HepG2 (cell line): Measurements from ENCODE around the gene SDR39U1. TPM values are rescaled to one million over a fixed set of nuclear protein-coding genes. Genes with fewer than 3 reads are reported as not detected.

Experiments
- ATAD3A ChIP-seq: sonication (generic); formaldehyde crosslinking; IDR thresholded peaks from 2 replicates; pipeline ENCODE4 v1.4.0; 2020; ENCODE audit warnings: missing genetic modification reagents
- DRAP1 ChIP-seq: IDR thresholded peaks from 2 replicates; pipeline ENCODE4 v1.6.1; 2016; ENCODE audit warnings: missing genetic modification reagents, missing compliant biosample characterization
- E2F5 ChIP-seq: sonication (generic); formaldehyde crosslinking; conservative IDR thresholded peaks from 2 replicates; pipeline ENCODE4 v1.4.0; 2020; ENCODE audit warnings: missing genetic modification reagents
- FIP1L1 ChIP-seq: fragments of 200-400 bp; formaldehyde crosslinking; IDR thresholded peaks from 2 replicates; pipeline ENCODE4 v1.6.1; 2018; ENCODE audit warnings: low read depth, mild to moderate bottlenecking, low read length, moderate library complexity, borderline replicate concordance; ENCODE audit not compliant: insufficient read depth
- FOXC1 ChIP-seq: sonication (generic); formaldehyde crosslinking; IDR thresholded peaks from 2 replicates; pipeline ENCODE4 v1.8.0; 2022; ENCODE audit warnings: mild to moderate bottlenecking, missing genetic modification reagents, borderline replicate concordance
- GATAD1 ChIP-seq: IDR thresholded peaks from 2 replicates; pipeline ENCODE4 v1.6.1; 2016; ENCODE audit warnings: missing genetic modification reagents, missing compliant biosample characterization
- HHEX ChIP-seq: IDR thresholded peaks from 2 replicates; pipeline ENCODE4 v1.6.1; 2016; ENCODE audit warnings: control low read depth
- KAT7 ChIP-seq: IDR thresholded peaks from 2 replicates; pipeline ENCODE4 v1.6.1; 2018; ENCODE audit warnings: borderline replicate concordance, missing compliant biosample characterization
- MYNN ChIP-seq: sonication (generic); formaldehyde crosslinking; IDR thresholded peaks from 2 replicates; pipeline ENCODE4 v1.4.0; 2020; ENCODE audit warnings: mild to moderate bottlenecking, low read depth, missing genetic modification reagents
- NAIF1 ChIP-seq: sonication (generic); formaldehyde crosslinking; IDR thresholded peaks from 2 replicates; pipeline ENCODE4 v1.5.0; 2020; ENCODE audit warnings: mild to moderate bottlenecking, missing genetic modification reagents, borderline replicate concordance
- NFKBIZ ChIP-seq: IDR thresholded peaks from 2 replicates; pipeline ENCODE4 v1.6.1; 2018; ENCODE audit warnings: missing genetic modification reagents, missing compliant biosample characterization
- PBX2 ChIP-seq: IDR thresholded peaks from 2 replicates; pipeline ENCODE4 v1.6.1; 2016; ENCODE audit warnings: control low read depth
- POLR2A ChIP-seq, 2 experiments: IDR thresholded peaks; 2 replicates each; pipeline ENCODE4 v1.6.1; 2011; ENCODE audit warnings: low read depth in 2 of 2, low read length in 2 of 2, mild to moderate bottlenecking in 1 of 2, moderate library complexity in 1 of 2; ENCODE audit not compliant: insufficient read depth in 1 of 2
- RBM39 ChIP-seq: fragments of 200-400 bp; formaldehyde crosslinking; IDR thresholded peaks from one replicate; pipeline ENCODE4 v1.6.1; 2018; ENCODE audit warnings: antibody characterized with exemption, mild to moderate bottlenecking, low read depth, low read length; ENCODE audit not compliant: poor library complexity, severe bottlenecking
- SMYD3 ChIP-seq: sonication (generic); formaldehyde crosslinking; IDR thresholded peaks from 2 replicates; pipeline ENCODE4 v1.8.1; 2023; ENCODE audit warnings: mild to moderate bottlenecking, missing genetic modification reagents
- ZFP36L1 ChIP-seq: sonication (generic); formaldehyde crosslinking; IDR thresholded peaks from 2 replicates; pipeline ENCODE4 v1.8.0; 2022; ENCODE audit warnings: mild to moderate bottlenecking, missing genetic modification reagents, moderate library complexity
- ZNF207 ChIP-seq: fragments of 450-650 bp; IDR thresholded peaks from 2 replicates; pipeline ENCODE4 v1.6.1; 2016; ENCODE audit warnings: antibody characterized with exemption, borderline replicate concordance
- ZNF264 ChIP-seq: sonication (generic); formaldehyde crosslinking; IDR thresholded peaks from 2 replicates; pipeline ENCODE4 v1.4.0; 2020; ENCODE audit warnings: missing genetic modification reagents
- ZNF674 ChIP-seq: sonication (generic); formaldehyde crosslinking; IDR thresholded peaks from 2 replicates; pipeline ENCODE4 v1.5.0; 2020; ENCODE audit warnings: low read depth, mild to moderate bottlenecking, missing genetic modification reagents
- ZNF713 ChIP-seq: sonication (generic); formaldehyde crosslinking; IDR thresholded peaks from 2 replicates; pipeline ENCODE4 v1.4.0; 2020; ENCODE audit warnings: mild to moderate bottlenecking, missing genetic modification reagents
- polyA plus RNA-seq, 8 experiments: library from polyadenylated mRNA; depleted of rRNA in 3 of 8; stranded (reverse) in 7 of 8; unstranded in 1 of 8; fragments of >200 nt; fragmentation: Illumina TruSeq in 4 of 8; extraction: Trizol in 4 of 8; gene quantifications; 2 replicates each; pipeline versions ENCODE4 v1.2.1 to v1.2.3, GENCODE V29; 2011 to 2016; ENCODE audit warnings: low read depth in 4 of 8, missing spikeins in 1 of 8, mixed read lengths in 1 of 8; ENCODE audit not compliant: insufficient read depth in 1 of 8
- total RNA-seq, 5 experiments: library from RNA; depleted of rRNA; stranded (reverse); fragments of >200 nt; fragmentation: Illumina TruSeq; extraction: Trizol; gene quantifications; 2 replicates each; pipeline ENCODE4 v1.2.3, GENCODE V29; 2016; ENCODE audit warnings: low read depth in 1 of 5
- TF ChIP-seq, protein P1 (sequence below): sonication (generic); formaldehyde crosslinking; IDR thresholded peaks from 2 replicates; pipeline ENCODE4 v1.4.0; 2020; ENCODE audit warnings: missing genetic modification reagents, low read depth, mild to moderate bottlenecking, borderline replicate concordance
- TF ChIP-seq, protein P2 (sequence below): sonication (generic); formaldehyde crosslinking; IDR thresholded peaks from 2 replicates; pipeline ENCODE4 v1.8.1; 2023; ENCODE audit warnings: mild to moderate bottlenecking, missing genetic modification reagents, borderline replicate concordance
- TF ChIP-seq, protein P3 (sequence below), 2 experiments: sonication (generic) in 1 of 2; formaldehyde crosslinking in 1 of 2; IDR thresholded peaks; 2 replicates each; pipeline versions ENCODE4 v1.5.1 to v1.6.1; 2011 to 2020; ENCODE audit warnings: borderline replicate concordance in 1 of 2, low read depth in 1 of 2, low read length in 1 of 2, mild to moderate bottlenecking in 1 of 2, missing genetic modification reagents in 1 of 2, moderate library complexity in 1 of 2

Gene SDR39U1
- total and polyA plus RNA-seq, 2 of the 13 experiments (the other 11 are each of a cell fraction or from before 2014, with no cell fraction given): 34.4 to 129 TPM

GRCh38 chr14:24426912-24427536, 15.6 kb downstream of the SDR39U1 start (continued):
- TF ChIP-seq, protein P1, sequence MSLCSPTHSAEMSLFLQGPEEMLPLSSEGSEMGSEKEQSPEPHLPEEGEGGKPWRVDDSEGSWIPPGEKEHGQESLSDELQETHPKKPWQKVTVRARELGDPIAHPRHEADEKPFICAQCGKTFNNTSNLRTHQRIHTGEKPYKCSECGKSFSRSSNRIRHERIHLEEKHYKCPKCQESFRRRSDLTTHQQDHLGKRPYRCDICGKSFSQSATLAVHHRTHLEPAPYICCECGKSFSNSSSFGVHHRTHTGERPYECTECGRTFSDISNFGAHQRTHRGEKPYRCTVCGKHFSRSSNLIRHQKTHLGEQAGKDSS (CRISPR knock-in tag): peak; percentile 71; the same call in 1 of the 2 replicates
- TF ChIP-seq ZNF713 (CRISPR knock-in tag): peak; percentile 68; the same call in 1 of the 2 replicates
- TF ChIP-seq ZNF264 (CRISPR knock-in tag): no peak
- TF ChIP-seq NFKBIZ (CRISPR knock-in tag): no peak; the same call in 1 of the 2 replicates
- TF ChIP-seq DRAP1 (CRISPR knock-in tag): no peak; the same call in 1 of the 2 replicates
- TF ChIP-seq SMYD3 (CRISPR knock-in tag): no peak; the same call in 1 of the 2 replicates
- no peak for TF ChIP-seq ZFP36L1 (CRISPR knock-in tag)
- TF ChIP-seq NAIF1 (CRISPR knock-in tag): no peak
- TF ChIP-seq, protein P2, sequence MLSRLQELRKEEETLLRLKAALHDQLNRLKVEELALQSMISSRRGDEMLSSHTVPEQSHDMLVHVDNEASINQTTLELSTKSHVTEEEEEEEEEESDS: no peak
- TF ChIP-seq ATAD3A: no peak; the same call in 1 of the 2 replicates
- no peak for TF ChIP-seq ZNF674 (CRISPR knock-in tag)
- no peak for TF ChIP-seq ZNF207
- no peak for TF ChIP-seq RBM39
- TF ChIP-seq POLR2A (IDR thresholded peaks at IDR 0.05; ENCODE audit: insufficient read depth in 1 of 2, low read depth in 2 of 2, low read length in 2 of 2): no peak
- no peak for TF ChIP-seq PBX2 (CRISPR knock-in tag)
- TF ChIP-seq, protein P3, sequence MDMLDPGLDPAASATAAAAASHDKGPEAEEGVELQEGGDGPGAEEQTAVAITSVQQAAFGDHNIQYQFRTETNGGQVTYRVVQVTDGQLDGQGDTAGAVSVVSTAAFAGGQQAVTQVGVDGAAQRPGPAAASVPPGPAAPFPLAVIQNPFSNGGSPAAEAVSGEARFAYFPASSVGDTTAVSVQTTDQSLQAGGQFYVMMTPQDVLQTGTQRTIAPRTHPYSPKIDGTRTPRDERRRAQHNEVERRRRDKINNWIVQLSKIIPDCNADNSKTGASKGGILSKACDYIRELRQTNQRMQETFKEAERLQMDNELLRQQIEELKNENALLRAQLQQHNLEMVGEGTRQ (IDR thresholded peaks at IDR 0.05; ENCODE audit: low read depth, low read length): no peak
- TF ChIP-seq, protein P3 (CRISPR knock-in tag; IDR thresholded peaks at IDR 0.05; ENCODE audit: borderline replicate concordance): no peak; the same call in 1 of the 2 replicates
- TF ChIP-seq HHEX (CRISPR knock-in tag): peak; percentile 33; the same call in 1 of the 2 replicates
- TF ChIP-seq KAT7 (CRISPR knock-in tag): peak; percentile 80; the same call in 1 of the 2 replicates
- TF ChIP-seq GATAD1 (CRISPR knock-in tag): peak; percentile 58
- TF ChIP-seq FOXC1 (CRISPR knock-in tag): no peak; the same call in 1 of the 2 replicates
- 0 out of 2 replicates have a peak, but pooled peaks have one; percentile 27 for TF ChIP-seq MYNN (CRISPR knock-in tag)
- peak; percentile 14; the same call in 1 of the 2 replicates for TF ChIP-seq E2F5 (CRISPR knock-in tag)
- TF ChIP-seq FIP1L1: no peak
